IPS DF 4.7 (cell line): ENCODE results near the gene NBEA.
"Not testable (repeated sequence)": the region's sequence is repeated elsewhere in the genome, so short reads cannot be mapped to it uniquely, and the experiment has no call there.

Experiments used
- DNase-seq: peaks from one replicate; pipeline ENCODE4 v3.0.0-alpha.2; 2013; ENCODE audit warnings: low spot score; ENCODE audit errors: extremely low read depth

NBEA gene

GRCh38 chr13:34959489-34959888, 17.4 kb downstream of the NBEA start:
- DNase-seq, result no peak

- DNase-seq, result no peak
These were observed 22.5 kb downstream of the NBEA start for GRCh38 chr13:34964558-34964957.

- DNase-seq, result no peak
These were observed 25.9 kb downstream of the NBEA start for GRCh38 chr13:34967851-34968562.

GRCh38 chr13:34969539-34969938, 27.5 kb downstream of the NBEA start:
- not testable (repeated sequence) for DNase-seq

- DNase-seq, result no peak
These were observed 28.9 kb downstream of the NBEA start for GRCh38 chr13:34970961-34971360.

- no peak for DNase-seq
These were observed 29.4 kb downstream of the NBEA start for GRCh38 chr13:34971473-34971872.

- DNase-seq, result not testable (repeated sequence)
These were observed 43.1 kb downstream of the NBEA start for GRCh38 chr13:34985199-34985598.

- no peak for DNase-seq
These were observed 46.3 kb downstream of the NBEA start for GRCh38 chr13:34988330-34988791.

GRCh38 chr13:34990399-34991214, 48.5 kb downstream of the NBEA start:
- DNase-seq, result no peak

GRCh38 chr13:34993470-34993869, 51.4 kb downstream of the NBEA start:
- DNase-seq, result no peak

GRCh38 chr13:35003734-35004133, 61.7 kb downstream of the NBEA start:
- not testable (repeated sequence) for DNase-seq

GRCh38 chr13:35005051-35005450, 63.0 kb downstream of the NBEA start:
- no peak for DNase-seq

GRCh38 chr13:35014606-35015213, 72.6 kb downstream of the NBEA start:
- no peak for DNase-seq

GRCh38 chr13:35016362-35017112, 74.5 kb downstream of the NBEA start:
- DNase-seq, result no peak

GRCh38 chr13:35025314-35025713, 83.2 kb downstream of the NBEA start:
- DNase-seq, result no peak

- DNase-seq, result no peak
These were observed 86.3 kb downstream of the NBEA start for GRCh38 chr13:35028338-35028867.

- DNase-seq, result no peak
These were observed 96.9 kb downstream of the NBEA start for GRCh38 chr13:35039012-35039411.

- no peak for DNase-seq
These were observed 104.5 kb downstream of the NBEA start for GRCh38 chr13:35046587-35046986.

GRCh38 chr13:35055705-35056104, 113.6 kb downstream of the NBEA start:
- no peak for DNase-seq

GRCh38 chr13:35057858-35058257, 115.8 kb downstream of the NBEA start:
- no peak for DNase-seq

GRCh38 chr13:35058585-35058984, 116.5 kb downstream of the NBEA start:
- DNase-seq, result not testable (repeated sequence)
